ENCODE results near the gene SMIM34. TPM values are rescaled to one million over a fixed set of nuclear protein-coding genes. Genes with fewer than 3 reads are reported as not detected.
"Not testable (repeated sequence)": the region's sequence is repeated elsewhere in the genome, so short reads cannot be mapped to it uniquely, and the experiment has no call there.

SMIM34 gene
- polyA plus RNA-seq, 1 donor (not counting 4 experiments of a cell fraction or from before 2014, with no cell fraction given): not detected

GRCh38 chr21:34427339-34427738, 3.6 kb upstream of the SMIM34 start:
- DNase-seq (ENCODE audit: low read depth, low spot score); H3K27me3 ChIP-seq (ENCODE audit: control insufficient read depth, extremely low read depth, insufficient read depth, low read length); H3K4me3 ChIP-seq (ENCODE audit: control insufficient read depth in 2 of 3, extremely low read depth in 1 of 3, insufficient read depth in 2 of 3, low read depth in 1 of 3, low read length in 3 of 3); H3K27ac ChIP-seq (ENCODE audit: control insufficient read depth, insufficient read depth, low read length); H3K79me2 ChIP-seq (ENCODE audit: control insufficient read depth, insufficient read depth, low read length); FAIRE-seq; H3K9me3 ChIP-seq (ENCODE audit: control insufficient read depth, low read depth, low read length); dilution Hi-C loops (cut with MboI; ENCODE audit: extremely low pct_ligation_motif_present, low sequenced_read_pairs); H2AFZ ChIP-seq (ENCODE audit: control insufficient read depth, low read length); H3K9me1 ChIP-seq (ENCODE audit: control insufficient read depth, extremely low read depth, insufficient read depth, low read length); H4K20me1 ChIP-seq (ENCODE audit: control insufficient read depth, extremely low read depth, insufficient read depth, low read length); H3K36me3 ChIP-seq (ENCODE audit: control insufficient read depth in 2 of 2, extremely low read depth in 1 of 2, insufficient read depth in 2 of 2, low read length in 2 of 2); H3K9ac ChIP-seq (ENCODE audit: control insufficient read depth, extremely low read depth, insufficient read depth, low read length); H3K4me1 ChIP-seq (ENCODE audit: control insufficient read depth, extremely low read depth, insufficient read depth, low read length); H3K4me2 ChIP-seq (ENCODE audit: control insufficient read depth, extremely low read depth, insufficient read depth, low read depth, low read length): not testable (repeated sequence)

GRCh38 chr21:34417448-34418077, 6.2 kb downstream of the SMIM34 start:
- H4K20me1 ChIP-seq (ENCODE audit: control insufficient read depth, extremely low read depth, insufficient read depth, low read length); H3K9ac ChIP-seq (ENCODE audit: control insufficient read depth, extremely low read depth, insufficient read depth, low read length); dilution Hi-C loops (cut with MboI; ENCODE audit: extremely low pct_ligation_motif_present, low sequenced_read_pairs); H3K4me2 ChIP-seq (ENCODE audit: control insufficient read depth, extremely low read depth, insufficient read depth, low read depth, low read length); DNase-seq (ENCODE audit: low read depth, low spot score); H3K4me1 ChIP-seq (ENCODE audit: control insufficient read depth, extremely low read depth, insufficient read depth, low read length); H2AFZ ChIP-seq (ENCODE audit: control insufficient read depth, low read length); H3K27ac ChIP-seq (ENCODE audit: control insufficient read depth, insufficient read depth, low read length); FAIRE-seq; H3K9me1 ChIP-seq (ENCODE audit: control insufficient read depth, extremely low read depth, insufficient read depth, low read length); H3K36me3 ChIP-seq (ENCODE audit: control insufficient read depth in 2 of 2, extremely low read depth in 1 of 2, insufficient read depth in 2 of 2, low read length in 2 of 2); H3K79me2 ChIP-seq (ENCODE audit: control insufficient read depth, insufficient read depth, low read length); H3K27me3 ChIP-seq (ENCODE audit: control insufficient read depth, extremely low read depth, insufficient read depth, low read length); H3K4me3 ChIP-seq (ENCODE audit: control insufficient read depth in 2 of 3, extremely low read depth in 1 of 3, insufficient read depth in 2 of 3, low read depth in 1 of 3, low read length in 3 of 3); H3K9me3 ChIP-seq (ENCODE audit: control insufficient read depth, low read depth, low read length): not testable (repeated sequence)

GRCh38 chr21:34407294-34407693, 16.5 kb downstream of the SMIM34 start:
- H3K27ac ChIP-seq (ENCODE audit: control insufficient read depth, insufficient read depth, low read length); H2AFZ ChIP-seq (ENCODE audit: control insufficient read depth, low read length); H3K4me3 ChIP-seq (ENCODE audit: control insufficient read depth in 2 of 3, extremely low read depth in 1 of 3, insufficient read depth in 2 of 3, low read depth in 1 of 3, low read length in 3 of 3); H3K4me2 ChIP-seq (ENCODE audit: control insufficient read depth, extremely low read depth, insufficient read depth, low read depth, low read length); dilution Hi-C loops (cut with MboI; ENCODE audit: extremely low pct_ligation_motif_present, low sequenced_read_pairs); H3K9me1 ChIP-seq (ENCODE audit: control insufficient read depth, extremely low read depth, insufficient read depth, low read length); H3K27me3 ChIP-seq (ENCODE audit: control insufficient read depth, extremely low read depth, insufficient read depth, low read length); H3K9me3 ChIP-seq (ENCODE audit: control insufficient read depth, low read depth, low read length); H3K36me3 ChIP-seq (ENCODE audit: control insufficient read depth in 2 of 2, extremely low read depth in 1 of 2, insufficient read depth in 2 of 2, low read length in 2 of 2); H3K4me1 ChIP-seq (ENCODE audit: control insufficient read depth, extremely low read depth, insufficient read depth, low read length); FAIRE-seq; H3K9ac ChIP-seq (ENCODE audit: control insufficient read depth, extremely low read depth, insufficient read depth, low read length); H3K79me2 ChIP-seq (ENCODE audit: control insufficient read depth, insufficient read depth, low read length); DNase-seq (ENCODE audit: low read depth, low spot score); H4K20me1 ChIP-seq (ENCODE audit: control insufficient read depth, extremely low read depth, insufficient read depth, low read length): not testable (repeated sequence)

- FAIRE-seq; H3K9me1 ChIP-seq (ENCODE audit: control insufficient read depth, extremely low read depth, insufficient read depth, low read length); H3K4me2 ChIP-seq (ENCODE audit: control insufficient read depth, extremely low read depth, insufficient read depth, low read depth, low read length); H4K20me1 ChIP-seq (ENCODE audit: control insufficient read depth, extremely low read depth, insufficient read depth, low read length); H3K27me3 ChIP-seq (ENCODE audit: control insufficient read depth, extremely low read depth, insufficient read depth, low read length); DNase-seq (ENCODE audit: low read depth, low spot score); H3K9ac ChIP-seq (ENCODE audit: control insufficient read depth, extremely low read depth, insufficient read depth, low read length); H3K9me3 ChIP-seq (ENCODE audit: control insufficient read depth, low read depth, low read length); H3K4me1 ChIP-seq (ENCODE audit: control insufficient read depth, extremely low read depth, insufficient read depth, low read length); H3K4me3 ChIP-seq (ENCODE audit: control insufficient read depth in 2 of 3, extremely low read depth in 1 of 3, insufficient read depth in 2 of 3, low read depth in 1 of 3, low read length in 3 of 3); dilution Hi-C loops (cut with MboI; ENCODE audit: extremely low pct_ligation_motif_present, low sequenced_read_pairs); H3K36me3 ChIP-seq (ENCODE audit: control insufficient read depth in 2 of 2, extremely low read depth in 1 of 2, insufficient read depth in 2 of 2, low read length in 2 of 2); H3K79me2 ChIP-seq (ENCODE audit: control insufficient read depth, insufficient read depth, low read length); H3K27ac ChIP-seq (ENCODE audit: control insufficient read depth, insufficient read depth, low read length); H2AFZ ChIP-seq (ENCODE audit: control insufficient read depth, low read length): not testable (repeated sequence)
Measured at GRCh38 chr21:34406676-34407075, 17.1 kb downstream of the SMIM34 start.

- H3K27ac ChIP-seq (ENCODE audit: control insufficient read depth, insufficient read depth, low read length); DNase-seq (ENCODE audit: low read depth, low spot score); H2AFZ ChIP-seq (ENCODE audit: control insufficient read depth, low read length); FAIRE-seq; H3K79me2 ChIP-seq (ENCODE audit: control insufficient read depth, insufficient read depth, low read length); H4K20me1 ChIP-seq (ENCODE audit: control insufficient read depth, extremely low read depth, insufficient read depth, low read length); H3K27me3 ChIP-seq (ENCODE audit: control insufficient read depth, extremely low read depth, insufficient read depth, low read length); H3K9me3 ChIP-seq (ENCODE audit: control insufficient read depth, low read depth, low read length); H3K4me3 ChIP-seq (ENCODE audit: control insufficient read depth in 2 of 3, extremely low read depth in 1 of 3, insufficient read depth in 2 of 3, low read depth in 1 of 3, low read length in 3 of 3); H3K36me3 ChIP-seq (ENCODE audit: control insufficient read depth in 2 of 2, extremely low read depth in 1 of 2, insufficient read depth in 2 of 2, low read length in 2 of 2); H3K4me1 ChIP-seq (ENCODE audit: control insufficient read depth, extremely low read depth, insufficient read depth, low read length); dilution Hi-C loops (cut with MboI; ENCODE audit: extremely low pct_ligation_motif_present, low sequenced_read_pairs); H3K9ac ChIP-seq (ENCODE audit: control insufficient read depth, extremely low read depth, insufficient read depth, low read length); H3K9me1 ChIP-seq (ENCODE audit: control insufficient read depth, extremely low read depth, insufficient read depth, low read length); H3K4me2 ChIP-seq (ENCODE audit: control insufficient read depth, extremely low read depth, insufficient read depth, low read depth, low read length): not testable (repeated sequence)
Measured at GRCh38 chr21:34406102-34406501, 17.6 kb downstream of the SMIM34 start.

Data from keratinocyte (primary cell).